BLaER1 (cell line): Measurements from ENCODE around the gene DCDC2C.

ENCODE experiments used
- H3K27ac ChIP-seq: shearing (Covaris generic); formaldehyde crosslinking; 2 replicates; pipeline ENCODE4 v1.8.1; 2022
- H3K27me3 ChIP-seq: shearing (Covaris generic); formaldehyde crosslinking; 2 replicates; pipeline ENCODE4 v1.8.1; 2022
- H3K36me3 ChIP-seq: shearing (Covaris generic); formaldehyde crosslinking; 2 replicates; pipeline ENCODE4 v1.8.1; 2022
- H3K4me1 ChIP-seq: shearing (Covaris generic); formaldehyde crosslinking; 2 replicates; pipeline ENCODE4 v1.8.1; 2022
- H3K4me2 ChIP-seq: shearing (Covaris generic); formaldehyde crosslinking; 2 replicates; pipeline ENCODE4 v1.8.1; 2022
- H3K4me3 ChIP-seq: shearing (Covaris generic); formaldehyde crosslinking; 2 replicates; pipeline ENCODE4 v1.8.1; 2022
- H3K9ac ChIP-seq: shearing (Covaris generic); formaldehyde crosslinking; 2 replicates; pipeline ENCODE4 v1.8.1; 2022
- H3K9me3 ChIP-seq: shearing (Covaris generic); formaldehyde crosslinking; 2 replicates; pipeline ENCODE4 v1.8.1; 2022
- H4K20me1 ChIP-seq: shearing (Covaris generic); formaldehyde crosslinking; 2 replicates; pipeline ENCODE4 v1.8.1; 2022
- Cebpa-rat ChIP-seq: shearing (Covaris generic); IDR thresholded peaks from 2 replicates; pipeline ENCODE4 v1.8.1; 2022

Gene DCDC2C

DNA sequence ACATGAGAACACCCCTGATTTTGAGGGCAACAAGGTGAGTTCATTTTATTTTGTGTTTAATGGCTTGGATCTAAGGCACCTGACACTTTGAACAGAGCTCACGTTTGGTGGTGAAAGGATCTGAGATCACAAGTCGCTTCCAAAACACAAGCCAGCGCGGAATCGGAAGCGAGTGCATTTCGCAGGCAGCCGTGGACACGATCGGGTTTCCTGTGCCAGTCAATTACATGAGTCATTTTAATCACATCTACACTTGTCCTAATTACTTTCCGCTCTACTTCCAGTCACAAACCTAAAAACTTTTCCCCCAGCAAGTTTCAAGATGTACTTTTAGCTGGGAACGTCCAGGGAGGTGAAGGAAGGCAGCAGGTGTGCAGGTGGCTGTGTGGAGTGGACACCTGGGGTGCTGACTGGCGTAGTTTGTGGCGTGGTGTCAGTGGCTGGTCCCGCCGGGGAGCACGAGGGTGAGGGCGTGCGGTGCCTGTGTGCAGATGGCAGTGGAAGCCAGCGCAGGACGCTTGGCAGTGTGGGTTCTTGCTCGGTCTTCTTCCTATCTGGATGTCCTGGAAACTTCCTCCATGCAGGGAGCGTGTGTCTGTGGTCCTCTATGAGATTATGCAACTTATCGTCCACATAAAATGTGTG, 75.6 kb downstream of the DCDC2C start:
- Histone ChIP-seq H3K4me2 (peak overlapping the region; percentile 76), H3K4me1 (peaks cover 47% of the 10 kb centered on the region), H3K4me3 (no peak overlapping the region), H3K27me3 (no peaks in the 10 kb centered on the region), H4K20me1 (no peaks in the 10 kb centered on the region), H3K27ac (peak overlapping the region; percentile 79), H3K36me3 (no peaks in the 10 kb centered on the region), H3K9ac (peak overlapping the region; percentile 61), H3K9me3 (peaks cover 42% of the 10 kb centered on the region)
- no peak for TF ChIP-seq Cebpa-rat

DNA sequence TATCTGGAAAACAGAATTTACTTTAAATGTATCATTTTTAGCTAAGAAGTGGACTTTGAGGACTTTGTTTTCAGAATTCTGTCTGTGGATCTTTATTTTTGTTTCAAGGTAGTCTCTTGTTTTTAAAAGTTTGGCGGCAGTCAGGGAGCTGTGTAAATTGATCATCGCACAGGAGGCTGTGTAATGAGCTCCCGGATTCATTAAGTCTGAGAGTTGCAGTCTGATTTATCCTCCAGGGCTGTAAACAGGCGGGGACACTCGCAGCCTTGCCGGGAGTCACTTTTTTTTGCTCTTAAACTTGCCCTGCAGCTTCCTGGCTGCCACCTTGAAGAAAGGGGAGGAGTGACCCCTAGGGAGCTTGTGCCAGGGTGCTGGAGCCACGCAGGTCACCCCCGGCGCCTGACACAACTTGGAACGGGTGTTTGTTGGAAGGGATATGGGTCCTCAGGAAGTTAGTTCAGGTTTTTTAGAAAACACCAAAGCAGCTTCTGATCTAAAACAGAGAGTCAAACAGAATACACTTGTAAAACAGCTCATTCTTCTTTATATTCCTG, 76.2 kb downstream of the DCDC2C start:
- H3K27ac ChIP-seq, result peak overlapping the region; percentile 79
- peak overlapping the region; percentile 61 for H3K9ac ChIP-seq
- TF ChIP-seq Cebpa-rat, result no peak
- peak overlapping the region; percentile 76 for H3K4me2 ChIP-seq
- H3K4me1 ChIP-seq, result peaks cover 47% of the 10 kb centered on the region
- H3K27me3 ChIP-seq, result no peaks in the 10 kb centered on the region
- H4K20me1 ChIP-seq, result no peaks in the 10 kb centered on the region
- H3K4me3 ChIP-seq, result peak overlapping the region; percentile 43; the same call in 1 of the 2 replicates
- H3K9me3 ChIP-seq, result peaks cover 36% of the 10 kb centered on the region
- no peaks in the 10 kb centered on the region for H3K36me3 ChIP-seq

DNA sequence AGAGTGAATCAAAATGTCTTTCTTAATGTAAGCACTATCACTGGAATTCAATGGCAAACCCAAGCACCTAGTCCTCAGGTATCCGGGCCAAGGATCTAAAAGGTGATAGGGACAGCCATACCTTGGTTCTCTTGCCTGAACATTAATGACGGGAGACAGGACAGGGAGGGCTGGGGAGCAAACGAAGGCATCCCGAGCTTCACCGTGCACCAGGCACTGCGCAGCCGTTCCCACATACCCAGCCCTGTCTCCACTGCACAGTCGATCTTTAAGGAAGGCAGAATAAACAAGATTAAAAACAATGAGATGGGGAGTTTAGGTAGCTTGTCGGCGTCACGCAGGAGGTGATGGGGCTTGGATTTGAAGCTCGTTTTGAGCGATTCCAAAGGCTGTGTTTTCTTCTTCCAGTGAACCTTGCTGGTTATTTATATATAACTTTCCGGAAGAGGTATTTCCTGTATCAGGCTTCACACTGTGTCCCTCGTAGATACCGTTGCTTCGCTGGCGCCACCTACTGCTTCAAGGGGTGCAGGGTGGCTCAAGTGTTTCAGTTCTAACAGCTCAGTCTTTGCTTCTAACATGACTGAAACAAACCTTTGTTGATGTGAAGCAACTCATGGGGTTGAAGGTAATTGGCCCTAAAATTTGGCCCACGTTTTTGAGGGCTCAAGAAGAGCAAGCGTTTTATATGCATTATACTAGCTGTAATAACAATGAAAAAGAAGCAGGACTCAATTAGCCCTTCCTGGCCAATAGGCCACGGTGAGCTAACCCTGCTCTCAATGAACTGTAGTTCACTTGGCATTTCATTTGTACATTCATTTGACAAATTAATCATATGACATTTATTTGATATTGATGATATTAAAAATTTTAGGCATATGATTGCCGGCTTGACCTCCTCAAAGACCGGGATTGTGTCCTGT, 77.4 kb downstream of the DCDC2C start:
- peak overlapping the region; percentile 61 for H3K9ac ChIP-seq
- H3K9me3 ChIP-seq, result peaks cover 31% of the 10 kb centered on the region
- no peaks in the 10 kb centered on the region for H4K20me1 ChIP-seq
- H3K27me3 ChIP-seq, result no peaks in the 10 kb centered on the region
- H3K27ac ChIP-seq, result peak overlapping the region; percentile 79
- peaks cover 47% of the 10 kb centered on the region for H3K4me1 ChIP-seq
- peak overlapping the region; percentile 76 for H3K4me2 ChIP-seq
- H3K4me3 ChIP-seq, result peak overlapping the region; percentile 43
- no peaks in the 10 kb centered on the region for H3K36me3 ChIP-seq
- TF ChIP-seq Cebpa-rat, result no peak

DNA sequence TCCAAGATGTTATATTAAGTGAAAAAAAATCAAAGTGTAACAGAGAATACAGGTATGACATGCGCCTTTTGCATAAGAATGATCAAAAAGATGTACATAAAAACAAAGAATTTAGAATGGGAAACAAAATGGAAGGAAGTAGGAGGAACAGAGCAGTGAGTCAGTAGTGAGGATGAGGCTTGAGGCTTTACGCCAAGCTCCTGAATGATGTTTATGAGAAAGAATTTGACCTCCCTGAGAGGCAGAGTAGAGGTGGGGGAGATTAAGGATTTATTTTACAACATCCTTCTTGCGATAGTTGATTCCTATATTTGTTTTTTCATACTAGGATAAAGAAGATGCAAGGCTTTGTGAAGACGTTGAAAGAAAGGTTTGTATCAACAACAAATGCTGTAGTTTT, 81.4 kb downstream of the DCDC2C start:
- TF ChIP-seq Cebpa-rat, result no peak
- no peak overlapping the region for H3K27ac ChIP-seq
- no peak overlapping the region for H3K4me3 ChIP-seq
- H3K27me3 ChIP-seq, result no peaks in the 10 kb centered on the region
- no peaks in the 10 kb centered on the region for H3K36me3 ChIP-seq
- no peak overlapping the region for H3K4me2 ChIP-seq
- H3K4me1 ChIP-seq, result peaks cover 24% of the 10 kb centered on the region
- no peaks in the 10 kb centered on the region for H3K9me3 ChIP-seq
- H3K9ac ChIP-seq, result no peak overlapping the region
- no peaks in the 10 kb centered on the region for H4K20me1 ChIP-seq

DNA sequence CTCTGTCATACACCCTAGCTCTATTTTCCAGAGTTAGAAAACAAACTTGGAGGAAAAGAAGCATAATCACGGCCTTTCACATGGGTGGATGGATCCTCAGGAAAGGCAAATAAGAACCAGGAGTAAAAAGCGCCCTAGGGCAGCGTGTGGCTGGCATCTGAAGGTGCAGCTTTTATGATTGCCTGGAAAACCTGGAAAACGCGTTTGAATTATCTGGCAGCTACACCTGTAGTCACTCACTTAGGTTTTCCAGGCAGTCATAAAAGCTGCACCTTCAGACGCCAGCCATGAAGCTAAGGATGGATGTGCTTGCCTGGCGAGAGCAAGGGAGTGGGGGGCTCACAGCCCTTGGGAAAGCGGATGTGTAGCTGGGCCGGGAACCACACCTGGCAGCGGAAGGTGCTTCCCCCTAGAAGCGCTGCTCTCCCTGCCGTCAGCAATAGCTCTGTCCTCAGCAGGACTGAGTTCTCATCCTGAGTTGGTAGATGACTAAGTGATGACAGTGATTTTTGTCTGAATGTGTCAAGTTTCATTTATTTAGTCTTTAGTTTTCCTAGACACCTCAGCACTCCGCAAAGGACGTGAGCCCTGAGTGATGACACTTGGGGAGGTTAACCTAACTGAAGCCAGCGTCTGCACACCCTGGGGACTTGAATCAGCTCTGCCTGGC, 82.0 kb downstream of the DCDC2C start:
- H3K4me3 ChIP-seq, result no peak overlapping the region
- H3K4me2 ChIP-seq, result no peak overlapping the region
- H3K27me3 ChIP-seq, result no peaks in the 10 kb centered on the region
- H3K4me1 ChIP-seq, result peaks cover 18% of the 10 kb centered on the region
- no peak overlapping the region for H3K9ac ChIP-seq
- H3K9me3 ChIP-seq, result no peaks in the 10 kb centered on the region
- no peak overlapping the region for H3K27ac ChIP-seq
- H4K20me1 ChIP-seq, result no peaks in the 10 kb centered on the region
- H3K36me3 ChIP-seq, result no peaks in the 10 kb centered on the region
- TF ChIP-seq Cebpa-rat, result no peak

DNA sequence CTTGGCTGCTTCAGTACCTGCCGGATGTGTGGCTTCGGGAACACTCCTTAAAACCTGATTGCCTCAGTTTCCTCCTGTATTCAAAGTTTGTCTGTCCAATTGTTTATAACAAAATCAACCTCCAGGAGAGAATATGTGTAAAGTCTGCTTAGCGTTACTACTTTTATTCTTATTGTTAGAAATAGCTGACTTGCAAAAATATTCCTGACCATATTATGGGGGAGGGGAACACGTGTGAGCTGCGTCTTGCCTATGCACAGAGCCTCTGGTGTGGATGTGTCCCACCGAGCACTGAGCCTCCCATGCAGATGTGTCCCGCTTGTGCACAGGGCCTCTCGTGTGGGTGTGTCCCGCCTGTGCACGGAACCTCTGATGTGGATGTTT, 82.5 kb downstream of the DCDC2C start:
- Histone ChIP-seq H4K20me1 (no peaks in the 10 kb centered on the region), H3K4me3 (no peak overlapping the region), H3K9ac (no peak overlapping the region), H3K4me2 (no peak overlapping the region), H3K27me3 (no peaks in the 10 kb centered on the region), H3K4me1 (peaks cover 13% of the 10 kb centered on the region), H3K9me3 (no peaks in the 10 kb centered on the region), H3K27ac (no peak overlapping the region), H3K36me3 (no peaks in the 10 kb centered on the region)
- no peak for TF ChIP-seq Cebpa-rat

DNA sequence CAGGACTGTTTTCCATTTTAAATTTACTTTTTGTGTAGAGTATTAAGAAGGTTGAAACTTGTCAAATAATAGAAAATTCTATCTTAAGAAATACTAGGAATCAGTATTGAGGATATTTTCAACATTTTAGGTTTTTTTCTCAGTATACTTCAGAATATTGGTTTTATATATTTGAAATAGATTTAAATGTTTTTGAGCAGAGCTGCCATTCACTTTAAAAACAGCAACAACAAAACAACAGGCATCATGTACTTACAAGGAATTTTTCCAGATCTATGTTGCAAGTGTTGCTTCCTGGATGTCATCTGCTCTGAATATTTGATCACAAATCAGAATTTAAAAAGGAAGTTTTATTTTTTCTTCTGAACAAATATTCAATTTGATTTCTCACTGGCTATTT, 84.4 kb downstream of the DCDC2C start:
- no peak for TF ChIP-seq Cebpa-rat
- H3K9ac ChIP-seq, result no peak overlapping the region
- no peaks in the 10 kb centered on the region for H4K20me1 ChIP-seq
- H3K4me1 ChIP-seq, result no peaks in the 10 kb centered on the region
- H3K4me3 ChIP-seq, result no peak overlapping the region
- H3K9me3 ChIP-seq, result no peaks in the 10 kb centered on the region
- H3K36me3 ChIP-seq, result no peaks in the 10 kb centered on the region
- H3K27me3 ChIP-seq, result no peaks in the 10 kb centered on the region
- no peak overlapping the region for H3K4me2 ChIP-seq
- H3K27ac ChIP-seq, result no peak overlapping the region

DNA sequence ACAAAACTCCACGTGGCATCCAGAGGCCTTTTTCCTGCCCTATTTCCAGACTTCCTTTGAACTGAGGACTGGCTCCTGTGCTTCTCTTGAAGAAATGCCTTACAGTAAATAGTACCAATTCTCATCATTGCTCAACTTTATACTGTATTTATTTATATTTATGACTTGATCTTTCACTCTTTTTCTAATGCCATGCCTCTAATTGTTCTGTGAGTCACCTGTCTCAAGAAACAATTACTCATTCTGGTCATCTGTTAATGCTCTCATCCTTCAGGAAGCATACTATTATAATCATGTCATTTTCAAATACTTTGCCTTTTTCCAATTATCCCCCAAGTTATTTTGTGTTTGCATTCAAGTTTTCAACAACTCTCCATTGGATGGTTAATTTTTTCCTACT, 85.9 kb downstream of the DCDC2C start:
- no peak overlapping the region for H3K4me3 ChIP-seq
- no peak overlapping the region for H3K27ac ChIP-seq
- H3K27me3 ChIP-seq, result no peaks in the 10 kb centered on the region
- H4K20me1 ChIP-seq, result no peaks in the 10 kb centered on the region
- no peaks in the 10 kb centered on the region for H3K36me3 ChIP-seq
- no peak overlapping the region for H3K9ac ChIP-seq
- no peak for TF ChIP-seq Cebpa-rat
- H3K4me1 ChIP-seq, result no peaks in the 10 kb centered on the region
- no peak overlapping the region for H3K4me2 ChIP-seq
- H3K9me3 ChIP-seq, result no peaks in the 10 kb centered on the region

DNA sequence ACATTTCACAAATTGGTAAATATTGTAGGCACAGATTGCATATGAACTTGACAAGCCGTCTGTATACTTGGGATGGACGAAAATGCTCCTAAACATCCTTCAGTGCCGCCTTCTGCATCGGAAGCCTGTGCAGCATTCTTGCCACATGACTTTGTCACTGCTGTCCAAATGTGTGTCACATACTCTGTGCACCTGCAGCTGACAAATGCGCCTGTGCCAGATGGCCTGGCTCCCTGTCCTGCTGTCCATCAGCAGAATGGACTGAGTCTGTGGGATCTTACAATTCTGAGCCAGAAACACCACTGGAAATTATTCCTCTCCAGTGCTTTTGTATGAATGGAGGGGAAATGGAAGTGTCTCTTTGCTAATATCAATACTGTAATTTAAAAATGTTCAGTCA, 89.9 kb downstream of the DCDC2C start:
- Histone ChIP-seq H3K4me3 (no peak overlapping the region), H3K36me3 (no peaks in the 10 kb centered on the region)
- no peak for TF ChIP-seq Cebpa-rat

More for the DNA sequence above, 89.9 kb downstream of the DCDC2C start:
- Histone ChIP-seq H3K4me1 (no peaks in the 10 kb centered on the region), H3K4me2 (no peak overlapping the region), H4K20me1 (no peaks in the 10 kb centered on the region), H3K9me3 (no peaks in the 10 kb centered on the region), H3K27ac (no peak overlapping the region), H3K9ac (no peak overlapping the region), H3K27me3 (no peaks in the 10 kb centered on the region)
